HG03342 (cell line): ENCODE data around the gene ZDHHC19.
"Not testable (repeated sequence)": the region's sequence is repeated elsewhere in the genome, so short reads cannot be mapped to it uniquely, and the experiment has no call there.

Experiments
- ATAC-seq: cut with Tn5 transposase; IDR thresholded peaks from one replicate; pipeline ENCODE4 v1.9.1; 2021; ENCODE audit warnings: mild to moderate bottlenecking, moderate library complexity; ENCODE audit not compliant: unreplicated experiment

ZDHHC19 gene, protein sequence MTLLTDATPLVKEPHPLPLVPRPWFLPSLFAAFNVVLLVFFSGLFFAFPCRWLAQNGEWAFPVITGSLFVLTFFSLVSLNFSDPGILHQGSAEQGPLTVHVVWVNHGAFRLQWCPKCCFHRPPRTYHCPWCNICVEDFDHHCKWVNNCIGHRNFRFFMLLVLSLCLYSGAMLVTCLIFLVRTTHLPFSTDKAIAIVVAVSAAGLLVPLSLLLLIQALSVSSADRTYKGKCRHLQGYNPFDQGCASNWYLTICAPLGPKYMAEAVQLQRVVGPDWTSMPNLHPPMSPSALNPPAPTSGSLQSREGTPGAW

DNA sequence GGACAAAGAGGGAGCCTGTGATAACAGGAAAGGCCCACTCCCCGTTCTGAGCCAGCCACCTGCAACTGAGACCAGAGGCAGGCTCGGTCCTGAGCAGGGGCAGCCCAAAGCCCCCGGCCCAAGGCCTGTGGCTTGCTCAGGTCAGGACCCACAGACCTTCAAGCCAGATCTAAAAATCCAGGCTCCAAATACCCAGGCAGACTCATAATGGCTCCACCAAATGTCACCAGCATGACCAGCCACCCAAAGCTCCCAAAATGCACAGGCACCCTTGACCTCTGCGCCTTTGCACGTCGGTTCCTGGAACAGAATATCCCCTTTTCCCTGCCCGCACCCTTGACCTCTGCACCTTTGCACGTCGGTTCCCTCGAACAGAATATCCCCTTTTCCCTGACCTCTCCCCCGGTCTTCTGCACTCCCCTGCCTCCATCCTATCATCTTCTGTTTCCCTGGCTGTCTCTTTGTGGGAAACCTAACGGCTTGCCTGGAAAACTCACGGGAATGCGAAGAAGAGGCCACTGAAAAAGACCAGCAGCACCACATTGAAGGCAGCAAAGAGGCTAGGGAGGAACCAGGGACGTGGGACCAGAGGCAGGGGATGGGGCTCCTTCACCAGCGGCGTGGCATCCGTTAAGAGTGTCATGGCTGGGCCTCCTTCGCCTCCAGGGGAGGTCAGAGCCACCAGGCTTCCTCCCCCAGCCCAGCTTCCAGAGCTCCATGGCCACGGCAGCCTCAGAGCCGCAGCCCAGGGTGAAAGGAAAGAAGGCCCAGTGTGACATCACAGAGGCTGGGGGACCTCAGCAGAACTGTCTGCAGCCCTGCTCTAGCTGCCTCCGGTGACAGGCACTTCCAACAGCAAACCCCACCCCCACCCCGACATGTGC is at the start of gene ZDHHC19:
Gene ZDHHC19 (minus strand): TSS at position 728 of the 884 bp plus-strand sequence. CDS start 85 bp downstream, at position 643.
- no peak for ATAC-seq

DNA sequence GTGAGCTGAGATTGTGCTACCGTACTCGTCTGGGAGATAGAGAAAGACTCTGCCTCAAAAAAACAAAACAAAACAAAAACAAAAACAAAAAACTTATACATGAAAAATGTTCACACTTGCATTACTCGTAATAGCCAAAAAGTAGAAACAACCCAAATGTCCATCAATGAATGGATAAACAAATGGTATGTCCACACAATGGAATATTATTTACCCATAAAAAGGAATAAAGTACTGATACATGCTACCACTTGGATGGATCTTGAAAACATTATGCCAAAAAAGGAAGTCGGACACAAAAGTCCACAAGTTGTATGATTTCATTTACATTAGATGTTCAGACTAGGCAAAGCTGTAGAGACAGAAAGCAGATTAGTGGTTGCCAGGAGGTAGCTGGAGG is 49.6 kb upstream of the ZDHHC19 start:
- ATAC-seq = no peak

DNA sequence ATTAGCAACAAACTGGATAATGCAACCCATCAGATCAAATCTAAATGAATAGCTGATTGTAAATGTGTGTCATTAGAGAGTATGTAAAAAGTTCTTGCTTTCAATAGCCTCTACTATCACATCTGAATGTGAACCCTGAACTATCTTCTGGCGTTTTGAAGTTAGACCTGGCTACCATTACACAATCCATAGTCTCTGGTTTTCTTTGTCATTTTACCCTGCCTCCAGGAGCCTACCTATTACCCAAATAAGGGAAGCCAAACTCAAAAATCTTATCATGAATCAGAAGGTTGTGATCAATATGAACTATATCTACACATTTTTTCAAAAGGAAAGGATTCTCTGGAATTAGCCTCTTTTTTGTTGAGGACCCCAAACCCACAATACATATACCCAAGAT is 44.6 kb upstream of the ZDHHC19 start:
- no peak for ATAC-seq

DNA sequence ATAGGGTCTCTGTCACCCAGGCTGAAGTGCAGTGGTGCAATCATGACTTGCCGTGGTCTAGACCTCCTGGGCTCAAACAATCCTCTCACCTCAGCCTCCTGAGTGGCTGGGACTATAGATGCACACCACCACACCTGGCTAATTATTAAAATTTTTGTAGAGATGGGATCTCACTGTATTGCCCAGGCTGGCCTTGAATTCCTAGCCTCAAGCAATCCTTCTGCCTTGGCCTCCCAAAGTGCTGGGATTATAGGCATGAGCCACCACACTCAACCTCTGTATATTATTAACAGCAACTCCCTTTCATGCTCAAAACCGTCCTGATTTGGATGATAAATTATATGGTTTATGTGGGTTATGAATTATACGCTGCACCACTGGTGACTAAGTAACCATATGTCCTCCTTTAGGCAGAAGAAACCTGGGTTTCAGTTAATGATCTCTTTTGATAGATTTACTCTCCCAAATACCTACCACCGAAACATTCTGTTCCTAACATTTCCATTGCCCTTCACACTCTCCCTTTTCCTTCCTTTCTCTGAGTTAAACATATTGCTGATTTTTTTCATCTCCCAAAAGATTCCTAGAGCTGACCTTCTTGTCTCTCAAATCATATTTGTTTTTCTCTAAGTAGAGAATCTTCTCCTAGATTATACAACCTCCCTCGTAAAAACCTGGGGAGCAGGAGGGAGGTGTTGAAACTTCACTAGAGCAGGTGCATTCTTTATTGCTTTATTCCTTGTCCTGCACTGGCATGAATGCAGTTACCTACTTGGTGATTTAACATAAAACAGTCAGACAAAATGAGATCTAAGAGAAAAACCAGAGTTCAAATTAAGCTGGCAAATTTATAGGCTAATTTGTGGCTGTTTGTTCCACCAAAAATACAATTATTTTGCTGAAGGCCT is 43.4 kb upstream of the ZDHHC19 start:
- no peak for ATAC-seq

DNA sequence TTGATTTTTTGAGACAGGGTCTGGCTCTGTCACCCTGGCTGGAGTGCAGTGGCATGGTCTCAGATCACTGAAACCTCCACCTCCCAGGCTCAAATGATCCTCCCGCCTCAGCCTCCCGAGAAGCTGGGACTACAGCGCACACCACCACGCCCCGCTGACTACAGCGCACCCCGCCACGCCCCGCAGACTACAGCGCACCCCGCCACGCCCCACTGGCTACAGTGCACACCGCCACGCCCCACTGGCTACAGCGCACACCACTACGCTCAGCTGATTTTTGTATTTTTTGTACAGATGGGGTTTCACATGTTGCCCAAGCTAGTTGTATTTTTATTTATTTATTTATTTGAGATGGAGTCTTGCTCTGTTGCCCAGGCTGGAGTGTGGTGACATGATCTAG is 40.7 kb upstream of the ZDHHC19 start:
- no peak for ATAC-seq

DNA sequence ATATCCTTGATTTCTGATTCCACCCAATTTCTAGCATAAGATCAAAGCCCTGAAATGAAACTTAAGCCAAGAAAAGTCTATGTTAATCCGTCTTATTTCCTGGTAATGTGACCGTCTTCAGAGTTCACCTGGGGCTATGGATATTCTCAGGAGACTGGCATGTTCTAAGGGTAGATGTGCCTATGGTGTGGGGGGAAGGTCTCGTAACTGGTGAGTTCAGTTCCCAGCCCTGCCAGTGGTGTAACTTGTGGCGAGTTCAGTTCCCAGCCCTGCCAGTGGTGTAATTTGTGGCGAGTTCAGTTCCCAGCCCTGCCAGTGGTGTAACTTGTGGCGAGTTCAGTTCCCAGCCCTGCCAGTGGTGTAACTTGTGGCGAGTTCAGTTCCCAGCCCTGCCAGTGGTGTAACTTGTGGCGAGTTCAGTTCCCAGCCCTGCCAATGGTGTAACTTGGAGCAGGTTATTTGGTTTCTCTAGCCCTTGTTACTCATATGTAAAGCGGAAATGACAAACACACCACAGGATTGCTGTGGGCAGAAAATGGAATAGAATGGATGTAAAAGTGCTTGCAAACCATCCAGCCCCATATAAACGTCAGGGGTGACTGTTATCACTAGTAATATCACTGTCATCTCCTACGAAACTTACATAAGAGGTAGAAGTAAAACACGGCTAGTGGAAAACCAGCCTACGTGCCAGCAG is 35.6 kb upstream of the ZDHHC19 start:
- no peak for ATAC-seq

DNA sequence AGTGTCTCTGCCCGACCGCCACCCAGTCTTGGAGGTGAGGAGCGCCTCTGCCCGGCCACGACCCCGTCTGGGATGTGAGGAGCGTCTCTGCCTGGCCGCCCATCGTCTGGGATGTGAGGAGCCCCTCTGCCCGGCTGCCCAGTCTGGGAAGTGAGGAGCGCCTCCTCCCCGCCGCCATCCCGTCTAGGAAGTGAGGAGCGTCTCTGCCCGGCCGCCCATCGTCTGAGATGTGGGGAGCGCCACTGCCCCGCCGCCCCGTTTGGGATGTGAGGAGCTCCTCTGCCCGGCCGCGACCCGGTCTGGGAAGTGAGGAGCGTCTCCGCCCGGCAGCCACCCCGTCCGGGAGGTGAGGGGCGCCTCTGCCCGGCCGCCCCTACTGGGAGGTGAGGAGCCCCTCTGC is 33.0 kb upstream of the ZDHHC19 start:
- ATAC-seq = not testable (repeated sequence)

DNA sequence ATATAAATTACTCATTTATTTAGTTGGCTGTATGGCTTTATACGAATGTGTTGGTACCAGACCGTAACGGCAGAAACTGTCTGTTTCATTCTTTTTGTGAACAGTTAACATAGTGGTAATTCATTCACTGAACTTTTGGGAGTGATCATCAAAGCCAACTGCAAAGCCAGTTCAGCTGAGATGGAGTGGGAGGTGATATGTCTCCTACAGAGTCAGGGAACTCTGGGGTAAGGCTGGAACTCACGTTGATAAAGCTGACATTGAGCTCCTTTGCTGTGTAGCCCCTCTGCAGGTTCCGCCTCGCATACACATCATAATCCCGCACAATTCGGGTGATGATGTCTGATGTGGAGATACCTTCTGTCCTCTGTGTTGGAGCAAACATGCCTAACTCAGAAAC is 30.5 kb upstream of the ZDHHC19 start:
- no peak for ATAC-seq

DNA sequence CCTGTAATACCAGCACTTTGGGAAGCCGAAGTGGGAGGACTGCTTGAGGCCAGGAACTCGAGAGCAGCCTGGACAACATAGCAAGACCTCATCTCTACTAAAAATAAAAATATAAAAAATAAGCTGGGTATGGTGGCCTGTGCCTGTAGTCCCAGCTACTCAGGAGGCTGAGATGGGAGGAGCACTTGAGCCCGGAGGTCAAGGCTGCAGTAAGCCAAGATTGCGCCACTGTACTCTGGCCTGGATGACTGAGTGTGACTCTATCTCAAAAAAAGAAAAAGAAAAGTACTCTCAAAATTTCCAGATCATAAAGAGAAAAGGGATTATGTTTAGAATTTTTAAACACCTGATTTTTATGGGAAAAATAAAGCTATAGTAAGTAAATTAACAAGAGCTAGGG is 29.2 kb upstream of the ZDHHC19 start:
- ATAC-seq = no peak

DNA sequence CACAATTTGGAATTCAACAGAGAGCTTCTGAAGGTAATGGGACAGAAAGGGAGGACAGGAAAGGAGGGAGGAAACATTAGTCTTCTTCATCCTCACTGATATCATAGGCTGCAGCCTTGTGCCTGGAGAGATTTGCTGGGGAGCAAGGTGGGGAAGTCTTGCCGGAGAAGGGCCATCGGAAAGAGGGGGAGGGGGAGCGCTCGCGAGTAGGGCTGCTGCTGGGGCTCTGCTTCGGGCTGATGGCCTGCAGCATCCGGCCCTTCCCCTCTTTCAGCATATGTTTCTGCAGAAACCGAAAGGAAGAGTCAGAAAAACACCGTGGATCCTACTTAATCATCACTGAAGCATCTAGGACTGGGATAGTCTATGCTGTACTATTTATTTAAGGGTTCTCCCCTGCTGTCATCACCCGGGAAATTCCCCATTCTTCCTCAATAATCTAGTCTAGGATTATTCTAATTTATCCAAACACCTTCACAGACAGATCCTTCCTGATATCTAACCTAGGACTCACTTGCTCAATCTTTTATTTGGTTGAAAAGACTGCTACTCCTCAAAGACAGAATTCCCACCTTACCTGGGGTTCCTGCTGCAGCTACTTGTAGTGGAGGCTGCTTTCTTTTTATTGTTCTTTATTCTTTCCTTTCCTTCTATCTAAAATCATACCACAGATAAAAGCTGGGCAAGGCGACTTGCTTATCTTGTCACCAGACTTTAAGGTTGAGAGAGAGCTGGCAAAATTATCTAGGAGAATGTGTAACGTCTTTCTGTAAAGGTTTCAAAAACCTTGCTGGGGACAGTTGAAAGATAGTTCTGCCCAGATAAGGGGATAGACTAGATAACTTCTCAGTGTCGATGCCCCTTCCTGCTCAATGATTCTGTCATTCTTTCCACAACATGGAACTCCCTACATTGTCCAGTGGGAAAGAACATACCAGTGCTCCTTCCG is 27.7 kb upstream of the ZDHHC19 start:
- ATAC-seq = no peak

DNA sequence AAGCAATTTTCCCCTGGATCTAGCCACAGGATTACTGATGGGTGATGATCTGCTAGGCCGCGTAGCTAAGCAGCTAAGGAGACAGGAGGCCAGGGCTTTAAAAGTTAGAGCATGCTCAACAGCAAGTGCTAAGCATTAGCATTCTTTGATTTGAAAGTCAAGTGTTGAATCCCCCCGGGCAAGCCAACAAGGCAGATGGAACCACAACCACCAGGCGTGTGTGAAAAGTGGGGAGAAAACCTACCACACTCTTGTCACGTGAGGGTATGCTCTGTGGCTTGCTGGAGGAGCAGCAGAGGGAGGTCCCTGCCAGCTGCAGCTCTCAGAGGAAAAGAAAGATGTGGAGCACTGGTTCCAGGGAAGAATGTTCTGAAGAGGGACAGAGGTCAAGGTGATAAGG is 26.0 kb upstream of the ZDHHC19 start:
- peak; percentile 46 for ATAC-seq

DNA sequence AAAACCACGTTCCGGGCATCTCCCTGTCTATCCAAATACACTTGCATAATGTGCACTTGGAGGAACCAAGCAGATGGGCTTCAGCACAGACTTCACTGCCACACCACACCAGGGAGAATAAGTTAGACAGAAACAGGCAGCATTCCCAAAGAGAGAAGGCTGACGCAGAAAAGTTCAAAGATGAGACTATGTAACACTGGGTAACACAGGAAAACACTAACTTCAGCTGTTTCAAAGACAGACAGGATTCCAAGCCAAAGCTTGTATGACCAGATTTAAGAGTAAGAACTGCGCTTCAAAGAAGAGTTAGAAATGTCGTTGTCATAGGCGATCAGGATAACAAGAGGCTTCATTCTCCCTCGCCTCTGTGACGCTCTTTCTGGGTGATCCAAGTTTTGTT is 25.0 kb upstream of the ZDHHC19 start:
- no peak for ATAC-seq

DNA sequence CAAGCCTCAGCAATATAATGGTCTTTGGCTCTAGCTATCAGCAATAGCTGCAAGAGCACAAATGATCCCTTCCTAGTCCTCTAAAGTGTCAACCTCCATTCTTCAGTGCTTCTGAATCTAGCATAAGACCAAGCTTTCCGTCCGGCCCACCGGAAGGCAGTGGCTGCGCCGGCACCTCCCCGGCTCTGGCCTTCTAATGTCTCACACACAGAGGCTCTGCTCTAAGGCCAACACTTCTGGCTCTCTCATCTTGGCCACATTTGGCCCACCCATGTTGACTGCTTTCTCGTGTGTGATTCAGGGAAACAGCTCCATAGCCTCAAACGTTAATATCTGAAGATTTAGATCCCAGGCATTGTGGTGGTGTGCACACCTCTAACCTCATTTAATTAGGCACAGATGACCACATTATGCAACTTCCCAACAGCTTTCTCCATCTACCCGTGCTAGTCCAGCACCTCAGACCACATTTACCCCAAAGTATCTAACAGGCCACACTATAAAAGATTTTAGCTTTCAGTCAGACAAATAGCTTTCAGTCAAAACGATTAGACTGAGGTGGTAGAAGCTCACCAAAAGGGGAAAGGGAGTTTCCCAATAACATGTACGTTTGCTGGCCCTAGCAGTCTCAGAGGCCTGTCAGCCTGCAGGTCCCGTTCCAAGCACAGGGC is 24.4 kb upstream of the ZDHHC19 start:
- ATAC-seq = no peak

DNA sequence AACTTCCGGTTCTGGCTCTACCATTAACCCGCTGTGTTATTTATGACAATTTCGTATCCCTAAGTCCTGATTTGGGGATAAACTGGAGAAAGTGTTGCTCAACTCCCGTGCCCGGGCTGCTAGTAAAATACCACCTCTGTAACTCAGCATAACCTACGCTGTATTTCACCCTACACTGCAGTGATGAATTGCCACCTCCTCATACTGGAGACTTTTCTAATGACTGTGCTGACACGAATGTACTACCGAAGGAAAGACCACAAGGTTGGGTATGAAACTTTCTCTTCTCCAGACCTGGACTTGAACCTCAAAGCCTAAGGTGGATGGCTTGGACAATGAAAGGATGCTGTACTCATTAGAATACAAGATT is 21.7 kb upstream of the ZDHHC19 start:
- ATAC-seq = no peak

DNA sequence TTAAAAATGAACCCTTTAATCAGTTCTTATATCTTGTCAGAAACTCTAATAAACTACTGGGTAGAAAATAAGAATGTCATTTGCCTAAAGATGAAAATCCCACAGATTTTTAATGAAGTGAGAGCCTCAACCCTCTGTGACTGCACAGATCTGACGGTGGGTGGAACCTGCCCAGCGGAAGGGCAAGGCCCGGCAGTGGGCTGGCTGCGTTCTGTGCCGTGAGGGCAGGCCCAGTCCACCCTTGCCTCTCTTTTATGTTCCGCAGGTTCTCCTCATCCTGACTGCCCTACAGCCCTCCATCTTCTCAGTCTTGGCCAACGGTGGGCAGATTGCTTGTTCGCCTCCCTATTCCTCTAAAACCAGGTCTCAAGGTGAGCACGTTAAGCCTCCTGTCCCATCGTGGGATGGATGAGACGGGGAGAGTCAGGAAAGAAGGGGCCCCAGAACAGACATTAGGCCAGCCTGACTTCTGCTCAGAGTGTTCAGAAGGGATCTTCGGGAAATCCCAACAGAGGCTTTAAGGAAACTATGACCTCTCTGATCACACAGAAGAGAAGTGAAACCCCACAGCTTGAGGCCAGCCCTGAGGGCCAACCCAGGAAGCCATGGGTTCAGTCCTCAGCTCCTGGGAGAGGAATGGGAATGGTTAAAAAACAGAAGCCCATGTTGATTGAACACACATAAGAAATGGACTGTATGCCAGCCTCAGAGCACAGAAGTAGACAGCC is 21.1 kb upstream of the ZDHHC19 start:
- ATAC-seq = peak; percentile 47

DNA sequence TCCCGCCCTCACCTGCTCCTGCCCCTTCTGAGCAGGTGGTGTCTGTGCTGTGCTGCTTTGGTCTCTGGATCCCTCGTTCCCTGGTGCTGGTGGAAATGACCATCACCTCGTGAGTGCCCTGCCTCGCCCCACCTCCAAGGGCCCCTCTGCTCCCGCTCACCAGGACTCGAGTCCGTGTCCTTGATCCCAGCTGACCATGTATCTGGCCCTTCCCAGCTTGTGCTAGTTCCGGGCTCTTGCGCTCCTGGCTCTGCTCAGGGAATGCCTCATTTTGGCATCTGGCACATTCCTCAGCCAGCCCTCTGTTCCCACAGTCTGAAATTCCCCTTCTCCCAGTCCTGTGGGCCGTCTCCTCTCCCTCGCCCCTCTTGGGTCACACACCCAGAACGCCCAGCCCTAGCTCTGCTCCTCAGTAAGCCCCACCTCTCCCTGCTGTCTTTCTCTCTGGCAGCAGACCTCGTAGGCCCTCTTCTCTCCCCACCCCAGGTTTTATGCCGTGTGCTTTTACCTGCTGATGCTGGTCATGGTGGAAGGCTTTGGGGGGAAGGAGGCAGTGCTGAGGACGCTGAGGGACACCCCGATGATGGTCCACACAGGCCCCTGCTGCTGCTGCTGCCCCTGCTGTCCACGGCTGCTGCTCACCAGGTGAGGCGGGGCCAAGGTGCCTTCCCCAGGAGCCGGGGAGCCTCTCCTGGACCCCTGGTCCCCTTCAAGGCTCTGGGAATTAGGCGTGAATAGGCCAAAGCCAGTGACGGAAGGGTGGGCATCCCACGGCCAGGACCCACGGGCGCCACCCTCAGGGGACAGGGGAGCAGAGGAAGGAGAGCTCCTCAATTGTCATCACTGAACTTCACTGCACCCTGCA is 16.7 kb upstream of the ZDHHC19 start:
- no peak for ATAC-seq

DNA sequence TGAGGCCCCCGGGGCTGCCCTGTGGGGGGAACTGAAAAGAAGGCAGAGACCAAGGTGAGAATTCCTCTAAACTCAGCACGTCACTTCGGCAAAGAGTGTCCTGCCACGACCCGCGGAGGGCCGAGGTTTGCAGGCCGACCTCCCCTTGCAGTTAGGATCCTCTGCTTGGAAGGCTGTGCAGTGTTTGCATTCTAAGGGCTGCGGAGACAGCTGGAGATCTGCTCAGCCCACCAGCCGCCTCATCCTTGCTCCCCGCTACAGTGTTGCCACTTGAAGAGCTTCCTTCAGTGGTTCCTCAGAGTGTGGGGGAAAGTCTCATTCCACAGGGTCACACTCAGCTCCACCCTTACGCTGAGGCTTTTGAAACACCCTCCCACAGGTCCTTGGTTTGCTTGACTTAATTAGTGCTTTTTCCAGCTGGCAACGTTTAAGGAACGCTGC is 15.9 kb upstream of the ZDHHC19 start:
- ATAC-seq = no peak
